WTC11 (cell line): ENCODE results near the gene HIPK2. TPM values are rescaled to one million over a fixed set of nuclear protein-coding genes. Genes with fewer than 3 reads are reported as not detected.

Experiments used
- ATAC-seq: fragments of 200-7000 bp; cut with Tn5 transposase; 2 replicates; pipeline ENCODE4 v1.10.0; 2021; ENCODE audit warnings: mild to moderate bottlenecking, moderate library complexity
- CTCF ChIA-PET: fragments of 300-600 bp; sonication (Branson Sonifier 250); formaldehyde crosslinking; loops from one replicate; lab custom pipeline; 2021; ENCODE audit warnings: antibody characterized with exemption; lab: Charles Lee
- POLR2A ChIA-PET: fragments of 350-600 bp; sonication (Branson Sonifier 250); formaldehyde crosslinking; loops from one replicate; lab custom pipeline; 2021; ENCODE audit warnings: antibody characterized with exemption; lab: Charles Lee
- DNase-seq: peaks from one replicate; pipeline ENCODE4 v3.0.0; 2021; ENCODE audit warnings: low spot score
- H3K27ac Mint-ChIP-seq: 2 replicates; pipeline ENCODE4 v1.8.0; 2021; ENCODE audit warnings: mixed read lengths
- H3K27me3 Mint-ChIP-seq: 2 replicates; pipeline ENCODE4 v1.8.0; 2021; ENCODE audit warnings: low read depth, mild to moderate bottlenecking, moderate library complexity, mixed read lengths
- H3K36me3 Mint-ChIP-seq: 2 replicates; pipeline ENCODE4 v1.8.0; 2021; ENCODE audit warnings: mixed read lengths
- H3K4me1 Mint-ChIP-seq: 2 replicates; pipeline ENCODE4 v1.8.0; 2022; ENCODE audit warnings: mixed read lengths
- H3K4me3 Mint-ChIP-seq: 2 replicates; pipeline ENCODE4 v1.8.0; 2021; ENCODE audit warnings: mild to moderate bottlenecking, moderate library complexity, mixed read lengths
- H3K9me3 Mint-ChIP-seq: 2 replicates; pipeline ENCODE4 v1.8.0; 2021; ENCODE audit warnings: mixed read lengths
- ATF1 ChIP-seq: sonication (generic); formaldehyde crosslinking; IDR thresholded peaks from 2 replicates; pipeline ENCODE4 v1.8.1; 2023; ENCODE audit warnings: mild to moderate bottlenecking, moderate library complexity, missing genetic modification reagents
- CBFB ChIP-seq: sonication (generic); formaldehyde crosslinking; IDR thresholded peaks from 2 replicates; pipeline ENCODE4 v1.8.1; 2022; ENCODE audit warnings: mild to moderate bottlenecking, low read depth, missing genetic modification reagents
- E2F4 ChIP-seq: sonication (generic); formaldehyde crosslinking; IDR thresholded peaks from 2 replicates; pipeline ENCODE4 v1.8.1; 2022; ENCODE audit warnings: low read depth, mild to moderate bottlenecking, moderate library complexity, missing genetic modification reagents, borderline replicate concordance
- ELF4 ChIP-seq: sonication (generic); formaldehyde crosslinking; IDR thresholded peaks from 2 replicates; pipeline ENCODE4 v1.8.1; 2022; ENCODE audit warnings: low read depth, mild to moderate bottlenecking, moderate library complexity, missing genetic modification reagents
- HMGA2 ChIP-seq: fragments of 250-450 bp; sonication (Bioruptor Pico); IDR thresholded peaks from 2 replicates; pipeline ENCODE4 v1.4.0; 2021; ENCODE audit warnings: mild to moderate bottlenecking, moderate library complexity
- IRF2 ChIP-seq: sonication (generic); formaldehyde crosslinking; IDR thresholded peaks from 2 replicates; pipeline ENCODE4 v1.8.0; 2022; ENCODE audit warnings: low read depth, missing genetic modification reagents, borderline replicate concordance
- MLX ChIP-seq: sonication (generic); formaldehyde crosslinking; IDR thresholded peaks from 2 replicates; pipeline ENCODE4 v1.8.1; 2023; ENCODE audit warnings: mild to moderate bottlenecking, missing genetic modification reagents, moderate library complexity
- NFYB ChIP-seq: sonication (generic); formaldehyde crosslinking; conservative IDR thresholded peaks from 2 replicates; pipeline ENCODE4 v1.8.0; 2022; ENCODE audit warnings: low read depth, missing genetic modification reagents
- NR3C1 ChIP-seq: sonication (generic); formaldehyde crosslinking; conservative IDR thresholded peaks from 2 replicates; pipeline ENCODE4 v1.8.1; 2023; ENCODE audit warnings: low read depth, mild to moderate bottlenecking, missing genetic modification reagents
- RORB ChIP-seq: fragments of 250-450 bp; sonication (Bioruptor Pico); IDR thresholded peaks from 2 replicates; pipeline ENCODE4 v1.9.0; 2021; ENCODE audit warnings: mild to moderate bottlenecking
- ZBTB21 ChIP-seq: sonication (generic); formaldehyde crosslinking; IDR thresholded peaks from 2 replicates; pipeline ENCODE4 v1.8.1; 2023; ENCODE audit warnings: mild to moderate bottlenecking, missing genetic modification reagents, borderline replicate concordance
- ZNF396 ChIP-seq: fragments of 250-450 bp; sonication (Bioruptor Pico); IDR thresholded peaks from 2 replicates; pipeline ENCODE4 v1.8.0; 2021; ENCODE audit warnings: mild to moderate bottlenecking, moderate library complexity, borderline replicate concordance
- ZNF423 ChIP-seq: fragments of 250-450 bp; sonication (Bioruptor Pico); IDR thresholded peaks from 2 replicates; pipeline ENCODE4 v2.1.2; 2022; ENCODE audit warnings: mild to moderate bottlenecking, moderate library complexity
- ZNF425 ChIP-seq: fragments of 250-450 bp; sonication (Bioruptor Pico); conservative IDR thresholded peaks from 2 replicates; pipeline ENCODE4 v1.9.0; 2021; ENCODE audit warnings: mild to moderate bottlenecking
- total RNA-seq: library from RNA; stranded (reverse); gene quantifications from 3 replicates; pipeline ENCODE4 v1.2.3, GENCODE V29; 2021
- TF ChIP-seq, protein P1 (sequence below): sonication (generic); formaldehyde crosslinking; IDR thresholded peaks from 2 replicates; pipeline ENCODE4 v1.8.1; 2022; ENCODE audit warnings: missing genetic modification reagents, borderline replicate concordance
- TF ChIP-seq, protein P2 (sequence below): fragments of 250-450 bp; sonication (Bioruptor Pico); IDR thresholded peaks from 2 replicates; pipeline ENCODE4 v1.8.0; 2021; ENCODE audit warnings: mild to moderate bottlenecking
- TF ChIP-seq, protein P3 (sequence below): sonication (generic); formaldehyde crosslinking; conservative IDR thresholded peaks from 2 replicates; pipeline ENCODE4 v1.8.1; 2023; ENCODE audit warnings: mild to moderate bottlenecking, low read depth, missing genetic modification reagents, moderate library complexity

HIPK2 gene
- total RNA-seq, 1 experiment from 2014 or later = 25.3 TPM

GRCh38 chr7:139695588-139695987, 82.2 kb downstream of the HIPK2 start:
- peaks cover 28% of the 10 kb centered on the region for H3K4me1 Mint-ChIP-seq
- CTCF ChIA-PET = no interaction called here
- TF ChIP-seq ATF1 (CRISPR knock-in tag) = no peak

DNA sequence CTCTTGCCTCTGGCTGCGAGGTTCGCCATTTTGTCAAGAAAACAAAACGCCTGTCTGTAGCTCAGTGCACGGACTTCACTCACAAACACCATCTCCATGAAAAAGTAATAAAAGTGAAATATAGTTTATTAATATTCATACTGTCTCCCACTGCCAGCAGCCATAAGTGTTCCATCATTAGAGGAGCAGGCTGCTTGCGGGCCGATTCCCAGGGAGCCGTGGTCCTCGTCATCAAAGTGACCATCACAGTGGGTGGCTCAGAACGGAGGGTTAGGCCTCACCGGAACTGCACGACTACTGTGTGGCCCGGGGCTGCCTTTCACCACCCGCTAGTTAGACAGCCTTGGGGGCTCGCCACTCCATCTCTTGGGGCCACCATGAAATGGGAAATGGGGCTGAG, 82.7 kb downstream of the HIPK2 start:
- no peaks in the 10 kb centered on the region for H3K27me3 Mint-ChIP-seq
- no peak overlapping the region for H3K4me3 Mint-ChIP-seq
- no peaks in the 10 kb centered on the region for H3K9me3 Mint-ChIP-seq
- ATAC-seq (no peak), DNase-seq (no peak)
- no peak overlapping the region for H3K27ac Mint-ChIP-seq
- H3K4me1 Mint-ChIP-seq = peaks cover 22% of the 10 kb centered on the region
- CTCF ChIA-PET = no interaction called here
- TF ChIP-seq HMGA2 (CRISPR knock-in tag) = no peak
- no peak for TF ChIP-seq CBFB
- TF ChIP-seq ZNF423 (CRISPR knock-in tag) = no peak
- no peak for TF ChIP-seq ZBTB21 (CRISPR knock-in tag)
- TF ChIP-seq, protein P1, sequence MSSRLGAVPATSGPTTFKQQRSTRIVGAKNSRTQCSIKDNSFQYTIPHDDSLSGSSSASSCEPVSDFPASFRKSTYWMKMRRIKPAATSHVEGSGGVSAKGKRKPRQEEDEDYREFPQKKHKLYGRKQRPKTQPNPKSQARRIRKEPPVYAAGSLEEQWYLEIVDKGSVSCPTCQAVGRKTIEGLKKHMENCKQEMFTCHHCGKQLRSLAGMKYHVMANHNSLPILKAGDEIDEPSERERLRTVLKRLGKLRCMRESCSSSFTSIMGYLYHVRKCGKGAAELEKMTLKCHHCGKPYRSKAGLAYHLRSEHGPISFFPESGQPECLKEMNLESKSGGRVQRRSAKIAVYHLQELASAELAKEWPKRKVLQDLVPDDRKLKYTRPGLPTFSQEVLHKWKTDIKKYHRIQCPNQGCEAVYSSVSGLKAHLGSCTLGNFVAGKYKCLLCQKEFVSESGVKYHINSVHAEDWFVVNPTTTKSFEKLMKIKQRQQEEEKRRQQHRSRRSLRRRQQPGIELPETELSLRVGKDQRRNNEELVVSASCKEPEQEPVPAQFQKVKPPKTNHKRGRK (CRISPR knock-in tag) = no peak
- TF ChIP-seq, protein P2, sequence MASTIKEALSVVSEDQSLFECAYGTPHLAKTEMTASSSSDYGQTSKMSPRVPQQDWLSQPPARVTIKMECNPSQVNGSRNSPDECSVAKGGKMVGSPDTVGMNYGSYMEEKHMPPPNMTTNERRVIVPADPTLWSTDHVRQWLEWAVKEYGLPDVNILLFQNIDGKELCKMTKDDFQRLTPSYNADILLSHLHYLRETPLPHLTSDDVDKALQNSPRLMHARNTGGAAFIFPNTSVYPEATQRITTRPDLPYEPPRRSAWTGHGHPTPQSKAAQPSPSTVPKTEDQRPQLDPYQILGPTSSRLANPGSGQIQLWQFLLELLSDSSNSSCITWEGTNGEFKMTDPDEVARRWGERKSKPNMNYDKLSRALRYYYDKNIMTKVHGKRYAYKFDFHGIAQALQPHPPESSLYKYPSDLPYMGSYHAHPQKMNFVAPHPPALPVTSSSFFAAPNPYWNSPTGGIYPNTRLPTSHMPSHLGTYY (CRISPR knock-in tag) = no peak
- TF ChIP-seq NFYB = no peak
- TF ChIP-seq, all 79 proteins: peak for 0
- POLR2A ChIA-PET = no interaction called here
- H3K36me3 Mint-ChIP-seq = no peaks in the 10 kb centered on the region

More at GRCh38 chr7:139695588-139695987, 82.2 kb downstream of the HIPK2 start:
- POLR2A ChIA-PET = no interaction called here
- Mint-ChIP-seq H3K36me3 (no peaks in the 10 kb centered on the region), H3K27ac (no peak overlapping the region), H3K4me3 (no peak overlapping the region), H3K27me3 (no peaks in the 10 kb centered on the region), H3K9me3 (no peaks in the 10 kb centered on the region)
- DNase-seq (no peak), ATAC-seq (no peak)

DNA sequence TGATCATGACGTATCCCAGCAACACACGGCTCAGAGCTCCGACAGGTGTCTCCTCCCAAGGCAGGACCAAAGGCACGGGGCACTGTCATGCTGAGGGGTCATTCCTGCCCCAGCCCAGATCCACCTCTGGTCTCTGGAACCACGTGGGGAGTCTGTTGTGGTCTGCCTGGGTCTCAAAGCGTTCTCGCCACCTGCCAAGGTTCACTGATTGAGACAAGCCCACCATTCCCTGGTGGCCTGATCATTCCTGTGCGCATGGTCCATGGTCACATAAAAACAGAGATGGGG, 83.5 kb downstream of the HIPK2 start:
- no peak overlapping the region for H3K4me3 Mint-ChIP-seq
- H3K9me3 Mint-ChIP-seq = no peaks in the 10 kb centered on the region
- peaks cover 16% of the 10 kb centered on the region for H3K4me1 Mint-ChIP-seq
- H3K27ac Mint-ChIP-seq = no peak overlapping the region
- H3K27me3 Mint-ChIP-seq = no peaks in the 10 kb centered on the region
- TF ChIP-seq ZNF396 (CRISPR knock-in tag) = no peak
- TF ChIP-seq IRF2 (CRISPR knock-in tag) = no peak
- TF ChIP-seq E2F4 = no peak
- no peak for TF ChIP-seq ELF4 (CRISPR knock-in tag)
- TF ChIP-seq ZNF425 = no peak
- no peak for TF ChIP-seq RORB (CRISPR knock-in tag)
- TF ChIP-seq, protein P3, sequence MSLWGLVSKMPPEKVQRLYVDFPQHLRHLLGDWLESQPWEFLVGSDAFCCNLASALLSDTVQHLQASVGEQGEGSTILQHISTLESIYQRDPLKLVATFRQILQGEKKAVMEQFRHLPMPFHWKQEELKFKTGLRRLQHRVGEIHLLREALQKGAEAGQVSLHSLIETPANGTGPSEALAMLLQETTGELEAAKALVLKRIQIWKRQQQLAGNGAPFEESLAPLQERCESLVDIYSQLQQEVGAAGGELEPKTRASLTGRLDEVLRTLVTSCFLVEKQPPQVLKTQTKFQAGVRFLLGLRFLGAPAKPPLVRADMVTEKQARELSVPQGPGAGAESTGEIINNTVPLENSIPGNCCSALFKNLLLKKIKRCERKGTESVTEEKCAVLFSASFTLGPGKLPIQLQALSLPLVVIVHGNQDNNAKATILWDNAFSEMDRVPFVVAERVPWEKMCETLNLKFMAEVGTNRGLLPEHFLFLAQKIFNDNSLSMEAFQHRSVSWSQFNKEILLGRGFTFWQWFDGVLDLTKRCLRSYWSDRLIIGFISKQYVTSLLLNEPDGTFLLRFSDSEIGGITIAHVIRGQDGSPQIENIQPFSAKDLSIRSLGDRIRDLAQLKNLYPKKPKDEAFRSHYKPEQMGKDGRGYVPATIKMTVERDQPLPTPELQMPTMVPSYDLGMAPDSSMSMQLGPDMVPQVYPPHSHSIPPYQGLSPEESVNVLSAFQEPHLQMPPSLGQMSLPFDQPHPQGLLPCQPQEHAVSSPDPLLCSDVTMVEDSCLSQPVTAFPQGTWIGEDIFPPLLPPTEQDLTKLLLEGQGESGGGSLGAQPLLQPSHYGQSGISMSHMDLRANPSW (CRISPR knock-in tag) = no peak
- no peak for TF ChIP-seq MLX
- no peak for TF ChIP-seq NR3C1 (CRISPR knock-in tag)
- TF ChIP-seq, all 79 proteins: peak for 0
- H3K36me3 Mint-ChIP-seq = no peaks in the 10 kb centered on the region
- CTCF ChIA-PET = no interaction called here
- POLR2A ChIA-PET = no interaction called here
- no peak for ATAC-seq
- no peak for DNase-seq
